Measurements from ENCODE around the gene NDUFAF4.

DNA sequence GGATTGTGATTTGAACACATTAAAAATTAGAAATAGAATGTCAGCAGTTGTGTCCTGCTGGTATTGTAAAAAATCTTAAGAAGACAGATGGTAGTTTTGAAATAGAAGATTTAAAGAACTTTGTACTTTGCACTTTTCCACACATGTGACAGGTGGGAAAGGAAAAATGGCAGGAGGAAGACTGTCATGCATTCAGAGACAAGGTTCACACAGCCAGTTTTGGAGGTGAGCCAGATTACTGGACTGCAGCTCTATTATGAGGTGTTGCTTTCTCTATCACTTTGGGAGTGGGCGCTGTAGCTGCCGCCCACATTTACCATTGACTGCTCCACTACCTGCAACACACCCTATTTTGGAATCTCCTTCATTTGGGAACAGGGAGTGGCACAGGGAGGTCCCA lies 12.1 kb upstream of the NDUFAF4 start:
- TF ChIP-seq CTCF (IDR thresholded peaks at IDR 0.05) (no peak), POLR2A (IDR thresholded peaks at IDR 0.05) (no peak), EP300 (IDR thresholded peaks at IDR 0.05) (no peak)
